Psoas muscle (tissue), 8 donors: ENCODE measurements around the gene INSIG2. TPM values are rescaled to one million over a fixed set of nuclear protein-coding genes. Genes with fewer than 3 reads are reported as not detected.
A peak's percentile ranks its signal among the peaks of the same experiment; 100 is the strongest.

Experiments
- ATAC-seq, 4 donors: fragments of 200-7000 bp; cut with Tn5 transposase; one replicate each; pipeline ENCODE4 v1.9.1; 2020; ENCODE audit warnings: moderate library complexity in 3 of 4, mild to moderate bottlenecking in 2 of 4
- DNase-seq, 2 donors: peaks; one replicate each; pipeline ENCODE4 v3.0.0-alpha.2; 2020
- H3K27ac ChIP-seq: fragments of 200-600 bp; one replicate; pipeline ENCODE4 v1.8.0; 2022
- H3K27me3 ChIP-seq, 3 donors: fragments of 200-600 bp in 1 of 3; one replicate each; pipeline versions ENCODE4 v1.6.1 to v1.8.0; 2013 to 2022; ENCODE audit warnings: low read length in 2 of 3, mild to moderate bottlenecking in 2 of 3, moderate library complexity in 1 of 3; ENCODE audit not compliant: insufficient read depth in 3 of 3
- H3K36me3 ChIP-seq, 2 donors: fragments of 200-600 bp in 1 of 2; one replicate each; pipeline versions ENCODE4 v1.6.1 to v1.8.0; 2013 to 2022; ENCODE audit warnings: low read depth in 1 of 2, mild to moderate bottlenecking in 1 of 2, moderate library complexity in 1 of 2; ENCODE audit not compliant: insufficient read depth in 1 of 2
- H3K4me1 ChIP-seq: fragments of 200-600 bp; one replicate; pipeline ENCODE4 v1.8.0; 2022
- H3K4me3 ChIP-seq: fragments of 200-600 bp; one replicate; pipeline ENCODE4 v1.8.0; 2022; ENCODE audit warnings: mild to moderate bottlenecking
- H3K9me3 ChIP-seq: fragments of 200-600 bp; one replicate; pipeline ENCODE4 v1.8.0; 2022
- CTCF ChIP-seq: fragments of 200-600 bp; IDR thresholded peaks from one replicate; pipeline ENCODE4 v1.8.0; 2022; ENCODE audit warnings: antibody characterized with exemption
- WGBS, 3 donors: extraction: QIAGEN DNeasy Blood & Tissue Kit; methylation state at CpG; one replicate each; pipeline versions ENCODE4 v1.1.6 to v1.1.7; 2013; 5-methylcytosine and 5-hydroxymethylcytosine counted together
- intact Hi-C, 2 donors: fragments of 100-400 bp; cut with DNase I; formaldehyde crosslinking; loops; one replicate each; pipeline versions ENCODE4 v1.11.0 to v1.14.2; 2022
- long read RNA-seq, 2 donors: library from polyadenylated mRNA; unstranded; transcript quantifications; one replicate each; pipeline ENCODE4 v2.0.0, GENCODE V29; 2021
- polyA plus RNA-seq, 3 donors: library from polyadenylated mRNA; stranded (reverse); fragments of 200-250 nt; gene quantifications; one replicate each; pipeline ENCODE4 v1.2.3, GENCODE V29; 2013
- total RNA-seq, 4 donors: library from RNA; stranded (reverse); fragmentation: NEBNext Ultra II Directional in 2 of 4; extraction: Animal tissue kit (Norgen Biotek cat#: 25700) in 2 of 4; gene quantifications; one replicate each; pipeline versions ENCODE4 v1.2.1 to v1.2.4, GENCODE V29; 2021 to 2023
- donor health status: healthy with polysubstance abuse.
- donor health status: DM: no; HTN: no; CAD: no; lungs with moderate emphysema.
- donor health status: Bipolar disorder and iron deficiency.
- donor health status: healthy.
- donor health status: DM: yes; HTN: yes; CAD: no.
- donor health status: DM: no; HTN: no; CAD: no.
- donor health status: DM: no; HTN: no; CAD: no.
- donor health status: DM: yes; HTN: yes; CAD: no.

Gene INSIG2
- total RNA-seq: 1 to 10 TPM; 4.8 to 7.8 (median 7.6) TPM
- 10 to 100 TPM in 2 of 3 donors, 1 to 10 TPM in 1; 7.4 to 16.9 (median 12.5) TPM for polyA plus RNA-seq
- long read RNA-seq, donor 1, partial matches to known transcripts: 0 of 5 reads
- long read RNA-seq, donor 1, other reads (novel, unspliced or antisense): 2 of 5 reads
- long read RNA-seq, donor 2, transcript INSIG2-202 (5 exons, 574 nt): minor isoform, 5 of 18 reads
- long read RNA-seq, donor 2, transcript INSIG2-201 (6 exons, 2,590 nt): major isoform, 10 of 18 reads
- long read RNA-seq, donor 2, partial matches to known transcripts: 2 of 18 reads
- long read RNA-seq, donor 2, other reads (novel, unspliced or antisense): 1 of 18 reads

- TF ChIP-seq CTCF: no peak
- H3K27me3 ChIP-seq: no peaks in the 10 kb centered on the region
- 1% methylated on average over 60 to 63 of the region's 63 CpGs for WGBS, 3 donors
- intact Hi-C loops: loop anchor here in 1 of 2 donors (5.0 kb wide), 1 partner anchor 76 kb away; the partner anchor contains the start of gene CCDC93
- DNase-seq (peak; percentile 94 to 96), ATAC-seq (peak; percentile 99 to 100 (median 100))
- peaks cover 8% of the 10 kb centered on the region for H3K4me1 ChIP-seq
- no peaks in the 10 kb centered on the region for H3K9me3 ChIP-seq
- peak within 1 kb of the TSS; percentile 62 for H3K27ac ChIP-seq
- H3K4me3 ChIP-seq: peak within 1 kb of the TSS; percentile 67
- no peaks in the 10 kb centered on the region for H3K36me3 ChIP-seq
Measured at GRCh38 chr2:118088051-118089024, at the start of gene INSIG2. Gene INSIG2 (plus strand): TSS chr2:118088471. CDS start chr2:118096557, 8,086 bp downstream.

- intact Hi-C loops: no loop called here
- no peak overlapping the region for H3K27ac ChIP-seq
- 76 to 79% (median 78%) methylated on average over 7 of the region's 7 CpGs for WGBS, 3 donors
Measured at GRCh38 chr2:118040891-118041290, 47.4 kb upstream of the INSIG2 start.

GRCh38 chr2:118044103-118044716, 44.1 kb upstream of the INSIG2 start:
- 75 to 83% (median 82%) methylated on average over 6 of the region's 6 CpGs for WGBS, 3 donors
- Histone ChIP-seq H3K27ac (no peak overlapping the region), H3K36me3 (no peaks in the 10 kb centered on the region), H3K9me3 (no peaks in the 10 kb centered on the region), H3K27me3 (peaks cover 0 to 14% (median 2%) of the 10 kb centered on the region in 3 donors), H3K4me3 (no peak overlapping the region), H3K4me1 (no peaks in the 10 kb centered on the region)
- DNase-seq (no peak), ATAC-seq (no peak)
- TF ChIP-seq CTCF: no peak
- intact Hi-C loops: no loop called here

More at GRCh38 chr2:118040891-118041290, 47.4 kb upstream of the INSIG2 start:
- DNase-seq (no peak), ATAC-seq (no peak)
- H3K9me3 ChIP-seq: no peaks in the 10 kb centered on the region
- H3K36me3 ChIP-seq: no peaks in the 10 kb centered on the region
- no peak for TF ChIP-seq CTCF
- H3K4me3 ChIP-seq: no peak overlapping the region
- no peaks in the 10 kb centered on the region for H3K4me1 ChIP-seq
- peaks cover 2 to 23% (median 5%) of the 10 kb centered on the region in 3 donors for H3K27me3 ChIP-seq

GRCh38 chr2:118044854-118045253, 43.4 kb upstream of the INSIG2 start:
- H3K27ac ChIP-seq: no peak overlapping the region
- DNase-seq (no peak), ATAC-seq (no peak)
- H3K4me3 ChIP-seq: no peak overlapping the region
- 80 to 87% (median 84%) methylated on average over 2 of the region's 2 CpGs for WGBS, 3 donors
- H3K9me3 ChIP-seq: no peaks in the 10 kb centered on the region
- intact Hi-C loops: loop anchor here in 1 of 2 donors (5.0 kb wide), 1 partner anchor 812 kb away; no protein-coding TSS in a partner anchor
- peaks cover 0 to 18% (median 2%) of the 10 kb centered on the region in 3 donors for H3K27me3 ChIP-seq
- H3K36me3 ChIP-seq: no peaks in the 10 kb centered on the region
- TF ChIP-seq CTCF: no peak
- H3K4me1 ChIP-seq: no peaks in the 10 kb centered on the region
